Measurements from ENCODE around the gene SH3BP5. TPM values are rescaled to one million over a fixed set of nuclear protein-coding genes. Genes with fewer than 3 reads are reported as not detected.

SH3BP5 gene
- total RNA-seq, 6 experiments from 2014 or later: 8.9 to 19.2 (median 13.8) TPM

- 85% methylated on average over 6 of the region's 6 CpGs for WGBS (ENCODE audit: insufficient coverage, low coverage, low lambda C conversion rate, missing lambda C conversion rate)
- H3K27ac ChIP-seq: no peak overlapping the region
- H3K36me3 ChIP-seq: no peaks in the 10 kb centered on the region
- DNase-seq (no peak), ATAC-seq (no peak)
- TF ChIP-seq CTCF (IDR thresholded peaks at IDR 0.05): no peak
- no peaks in the 10 kb centered on the region for H3K27me3 ChIP-seq
- intact Hi-C loops (cut with DNase I): no loop called here
- H3K4me1 ChIP-seq: peaks cover 0 to 13% (median 6%) of the 10 kb centered on the region in 4 donors
- H3K4me3 ChIP-seq: no peak overlapping the region
- no peaks in the 10 kb centered on the region for H3K9me3 ChIP-seq
These were observed 8.8 kb upstream of the SH3BP5 start for GRCh38 chr3:15341030-15341726.

GRCh38 chr3:15339786-15340215 lies 7.4 kb upstream of the SH3BP5 start:
- H3K27ac ChIP-seq: no peak overlapping the region
- H3K27me3 ChIP-seq: no peaks in the 10 kb centered on the region
- intact Hi-C loops (cut with DNase I): no loop called here
- H3K9me3 ChIP-seq: no peaks in the 10 kb centered on the region
- peak in 3 of 4 donors; percentile 36 to 63 (median 53) for ATAC-seq
- DNase-seq: no peak
- H3K4me3 ChIP-seq: no peak overlapping the region
- H3K4me1 ChIP-seq: peaks cover 0 to 2% (median under 1%) of the 10 kb centered on the region in 4 donors
- no peaks in the 10 kb centered on the region for H3K36me3 ChIP-seq
- TF ChIP-seq POLR2A (IDR thresholded peaks at IDR 0.05) (no peak), CTCF (IDR thresholded peaks at IDR 0.05) (no peak)
- WGBS (ENCODE audit: insufficient coverage, low coverage, low lambda C conversion rate, missing lambda C conversion rate): 60% methylated on average over 2 of the region's 3 CpGs

GRCh38 chr3:15339001-15339400 lies 6.6 kb upstream of the SH3BP5 start:
- intact Hi-C loops (cut with DNase I): no loop called here
- H3K4me1 ChIP-seq: no peaks in the 10 kb centered on the region
- no peak overlapping the region for H3K27ac ChIP-seq
- H3K9me3 ChIP-seq: no peaks in the 10 kb centered on the region
- no peaks in the 10 kb centered on the region for H3K27me3 ChIP-seq
- no peak for ATAC-seq
- WGBS (ENCODE audit: insufficient coverage, low coverage, low lambda C conversion rate, missing lambda C conversion rate): 100% methylated on average over 2 of the region's 2 CpGs
- TF ChIP-seq CTCF (IDR thresholded peaks at IDR 0.05): no peak
- TF ChIP-seq POLR2A (IDR thresholded peaks at IDR 0.05): no peak
- no peak for DNase-seq
- no peaks in the 10 kb centered on the region for H3K36me3 ChIP-seq
- no peak overlapping the region for H3K4me3 ChIP-seq

- DNase-seq: no peak
- TF ChIP-seq CTCF (IDR thresholded peaks at IDR 0.05) (no peak), POLR2A (IDR thresholded peaks at IDR 0.05) (no peak)
- Histone ChIP-seq H3K27me3 (no peaks in the 10 kb centered on the region), H3K4me3 (no peak overlapping the region), H3K27ac (no peak overlapping the region), H3K4me1 (peaks cover 0 to 6% (median 0%) of the 10 kb centered on the region in 4 donors), H3K9me3 (no peaks in the 10 kb centered on the region), H3K36me3 (no peaks in the 10 kb centered on the region)
- no peak for ATAC-seq
- 89% methylated on average over 1 of the region's 1 CpG for WGBS (ENCODE audit: insufficient coverage, low coverage, low lambda C conversion rate, missing lambda C conversion rate)
- intact Hi-C loops (cut with DNase I): no loop called here
These were observed 5.6 kb upstream of the SH3BP5 start for GRCh38 chr3:15337963-15338362.
